Mesendoderm (in vitro differentiated cells): ENCODE results near the gene MRPS25.

Experiments
- DNase-seq: peaks from one replicate; pipeline ENCODE4 v3.0.0; 2013
- H2AK5ac ChIP-seq: 2 replicates; pipeline ENCODE4 v1.6.1; 2013; ENCODE audit warnings: low read length, inconsistent platforms
- H2BK120ac ChIP-seq: 2 replicates; pipeline ENCODE4 v1.6.1; 2013; ENCODE audit warnings: low read depth, mild to moderate bottlenecking, low read length, moderate library complexity, mixed read lengths
- H2BK15ac ChIP-seq: replicated peaks from 2 replicates; pipeline ENCODE4 v1.6.1; 2013; ENCODE audit warnings: low read depth, mild to moderate bottlenecking, moderate library complexity
- H2BK5ac ChIP-seq: 2 replicates; pipeline ENCODE4 v1.6.1; 2013; ENCODE audit warnings: low read length, inconsistent platforms
- H3K18ac ChIP-seq: 2 replicates; pipeline ENCODE4 v1.6.1; 2013; ENCODE audit warnings: mild to moderate bottlenecking, low read length, mixed read lengths
- H3K23ac ChIP-seq: one replicate; pipeline ENCODE4 v1.6.1; 2013; ENCODE audit warnings: low read length
- H3K27ac ChIP-seq: 2 replicates; pipeline ENCODE4 v1.5.1; 2013; ENCODE audit warnings: low read depth, mild to moderate bottlenecking, inconsistent platforms, low read length, moderate library complexity
- H3K27me3 ChIP-seq: 2 replicates; pipeline ENCODE4 v1.6.1; 2013; ENCODE audit warnings: low read length, control low read depth, mild to moderate bottlenecking, inconsistent platforms; ENCODE audit not compliant: insufficient read depth, poor library complexity
- H3K36me3 ChIP-seq: 2 replicates; pipeline ENCODE4 v1.6.1; 2013; ENCODE audit warnings: low read length, inconsistent platforms; ENCODE audit not compliant: control insufficient read depth, insufficient read depth
- H3K4ac ChIP-seq: one replicate; pipeline ENCODE4 v1.6.1; 2013; ENCODE audit warnings: low read depth, mild to moderate bottlenecking, low read length, moderate library complexity
- H3K4me1 ChIP-seq: 2 replicates; pipeline ENCODE4 v1.6.1; 2013; ENCODE audit warnings: low read depth, low read length, inconsistent platforms; ENCODE audit not compliant: control insufficient read depth
- H3K4me2 ChIP-seq: 2 replicates; pipeline ENCODE4 v1.6.1; 2013; ENCODE audit warnings: low read length
- H3K4me3 ChIP-seq: 2 replicates; pipeline ENCODE4 v1.5.1; 2013; ENCODE audit warnings: mild to moderate bottlenecking, low read length
- H3K56ac ChIP-seq: one replicate; pipeline ENCODE4 v1.6.1; 2013; ENCODE audit warnings: low read length
- H3K79me1 ChIP-seq: 2 replicates; pipeline ENCODE4 v1.6.1; 2013; ENCODE audit warnings: low read length, inconsistent platforms
- H3K79me2 ChIP-seq: 2 replicates; pipeline ENCODE4 v1.6.1; 2013; ENCODE audit warnings: mild to moderate bottlenecking, low read length; ENCODE audit not compliant: control insufficient read depth, insufficient read depth
- H3K9ac ChIP-seq: 2 replicates; pipeline ENCODE4 v1.6.1; 2013; ENCODE audit warnings: low read length, inconsistent platforms
- H4K5ac ChIP-seq: one replicate; pipeline ENCODE4 v1.6.1; 2013; ENCODE audit warnings: low read length
- H4K8ac ChIP-seq: one replicate; pipeline ENCODE4 v1.6.1; 2013; ENCODE audit warnings: low read depth, mild to moderate bottlenecking, control low read depth, low read length, moderate library complexity
- WGBS: extraction: QIAGEN DNeasy Blood & Tissue Kit; methylation state at CpG from one replicate; pipeline ENCODE4 v1.1.7; 2013; ENCODE audit warnings: low lambda C conversion rate, missing lambda C conversion rate; ENCODE audit not compliant: insufficient coverage; ENCODE audit errors: extremely low coverage; 5-methylcytosine and 5-hydroxymethylcytosine counted together

MRPS25 gene

DNA sequence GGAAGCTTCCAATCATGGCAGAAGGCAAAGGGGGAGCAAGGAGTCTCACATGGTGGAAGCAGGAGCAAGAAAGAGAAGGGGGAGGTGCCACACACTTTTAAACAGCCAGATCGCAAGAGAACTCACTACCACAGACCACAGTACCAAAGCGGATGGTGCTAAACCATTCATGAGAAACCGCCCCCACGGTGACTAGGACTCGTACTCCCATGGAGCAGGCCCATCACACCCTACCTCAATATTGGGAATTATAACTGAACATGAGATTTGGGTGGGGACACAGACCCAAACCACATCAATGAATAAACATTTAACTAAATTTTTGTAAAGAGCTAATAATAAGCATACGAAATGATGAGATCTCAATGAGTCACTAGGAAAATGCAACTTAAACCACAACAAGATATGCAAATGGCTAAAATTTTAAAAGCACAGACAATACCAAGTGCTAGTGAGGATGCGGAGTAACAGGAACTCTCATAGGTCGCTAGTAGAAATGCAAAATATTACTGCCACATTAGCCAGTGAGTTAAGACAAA lies 10.0 kb downstream of the MRPS25 start:
- no peak overlapping the region for H3K27ac ChIP-seq
- H2BK5ac ChIP-seq = no peak overlapping the region
- no peak overlapping the region for H3K18ac ChIP-seq
- H4K8ac ChIP-seq = no peak overlapping the region
- peaks cover 17% of the 10 kb centered on the region for H3K79me2 ChIP-seq
- H2BK120ac ChIP-seq = no peak overlapping the region
- H4K5ac ChIP-seq = no peak overlapping the region
- H2AK5ac ChIP-seq = no peak overlapping the region
- no peak overlapping the region for H2BK15ac ChIP-seq
- H3K4me1 ChIP-seq = no peaks in the 10 kb centered on the region
- DNase-seq = no peak
- no peak overlapping the region for H3K56ac ChIP-seq
- H3K4me2 ChIP-seq = no peak overlapping the region
- no peak overlapping the region for H3K9ac ChIP-seq
- no peak overlapping the region for H3K4ac ChIP-seq
- H3K27me3 ChIP-seq = no peaks in the 10 kb centered on the region
- peaks cover 9% of the 10 kb centered on the region for H3K36me3 ChIP-seq
- H3K23ac ChIP-seq = no peak overlapping the region
- no peak overlapping the region for H3K4me3 ChIP-seq
- H3K79me1 ChIP-seq = peaks cover 19% of the 10 kb centered on the region
- no CpG with 5 or more reads among the region's 8 CpGs for WGBS

DNA sequence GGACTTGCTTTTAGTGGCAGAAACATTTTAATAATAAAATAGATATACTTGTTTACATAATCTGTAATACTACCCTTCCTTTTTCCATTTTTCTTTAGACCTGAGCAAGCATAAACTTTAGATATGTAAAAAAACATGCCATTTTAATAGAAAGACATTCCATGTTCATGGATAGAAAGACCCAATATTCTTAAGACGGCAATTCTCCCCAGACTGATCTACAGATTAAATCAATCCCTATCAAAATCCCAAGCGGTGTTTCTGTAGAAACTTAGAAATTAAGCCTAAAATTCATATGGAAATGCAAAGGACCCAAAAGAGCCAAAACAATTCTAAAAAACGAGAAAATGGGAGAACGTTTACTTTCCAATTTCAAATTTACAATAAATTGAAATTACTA lies 11.6 kb downstream of the MRPS25 start:
- H3K4me2 ChIP-seq = no peak overlapping the region
- H3K4me1 ChIP-seq = no peaks in the 10 kb centered on the region
- H4K8ac ChIP-seq = no peak overlapping the region
- H3K18ac ChIP-seq = no peak overlapping the region
- no peak overlapping the region for H2AK5ac ChIP-seq
- no peak overlapping the region for H3K56ac ChIP-seq
- H3K4me3 ChIP-seq = no peak overlapping the region
- peaks cover 12% of the 10 kb centered on the region for H3K36me3 ChIP-seq
- H2BK120ac ChIP-seq = no peak overlapping the region
- no peak for DNase-seq
- H2BK15ac ChIP-seq = no peak overlapping the region
- no peak overlapping the region for H3K9ac ChIP-seq
- H3K27me3 ChIP-seq = no peaks in the 10 kb centered on the region
- H3K4ac ChIP-seq = no peak overlapping the region
- no peak overlapping the region for H3K23ac ChIP-seq
- no CpG with 5 or more reads among the region's 4 CpGs for WGBS
- peaks cover 15% of the 10 kb centered on the region for H3K79me1 ChIP-seq
- peaks cover 17% of the 10 kb centered on the region for H3K79me2 ChIP-seq
- H3K27ac ChIP-seq = no peak overlapping the region
- H2BK5ac ChIP-seq = no peak overlapping the region
- no peak overlapping the region for H4K5ac ChIP-seq

DNA sequence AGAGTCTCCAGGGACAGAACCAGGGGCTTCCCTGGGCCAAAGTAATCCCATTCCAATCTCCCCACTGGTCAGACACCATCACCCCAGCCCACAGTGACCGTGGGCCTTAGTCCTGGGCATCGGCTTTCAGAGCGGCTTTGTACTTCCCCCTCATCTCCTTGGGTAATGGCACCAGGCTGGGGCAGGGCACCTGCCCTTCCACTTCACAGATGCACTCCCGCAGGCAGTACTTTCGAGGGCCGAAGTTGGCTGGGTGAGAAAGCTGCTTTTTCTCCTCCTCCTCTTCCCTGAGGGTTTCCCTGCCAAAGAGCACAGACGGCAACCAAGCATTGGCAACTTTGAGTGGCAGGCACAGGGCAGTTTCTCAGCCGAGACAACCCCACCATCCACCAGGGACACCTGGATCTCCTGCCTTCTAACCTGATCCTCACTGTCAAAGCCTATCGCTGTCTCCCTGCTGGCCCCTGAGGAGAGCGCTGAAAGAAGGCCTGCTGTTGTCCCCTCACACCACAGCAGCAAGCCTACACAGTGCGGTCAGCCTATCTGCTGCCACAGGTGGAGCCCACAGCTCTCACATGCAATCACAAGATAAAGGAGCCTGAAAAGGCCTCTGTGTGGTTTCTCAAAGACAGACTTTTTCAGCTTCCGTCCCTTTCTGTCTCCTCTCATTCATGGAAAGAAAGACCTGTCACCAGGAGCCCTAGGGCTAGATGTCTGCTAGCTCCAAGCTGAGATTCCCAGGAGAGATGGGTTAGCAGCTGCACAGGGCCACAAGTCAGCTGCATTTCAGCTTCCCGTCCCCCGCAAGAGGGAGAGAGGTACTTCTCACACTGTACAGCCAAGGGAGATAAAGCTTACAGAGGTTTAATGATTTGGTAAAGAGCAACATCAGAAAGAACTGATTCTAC lies 12.5 kb downstream of the MRPS25 start:
- H3K4me2 ChIP-seq = no peak overlapping the region
- H4K5ac ChIP-seq = no peak overlapping the region
- peaks cover 16% of the 10 kb centered on the region for H3K79me2 ChIP-seq
- H3K27ac ChIP-seq = no peak overlapping the region
- no peak overlapping the region for H3K18ac ChIP-seq
- no peak overlapping the region for H3K4ac ChIP-seq
- H3K27me3 ChIP-seq = no peaks in the 10 kb centered on the region
- H4K8ac ChIP-seq = no peak overlapping the region
- WGBS = no CpG with 5 or more reads among the region's 14 CpGs
- H2AK5ac ChIP-seq = no peak overlapping the region
- H3K4me3 ChIP-seq = no peak overlapping the region
- H3K56ac ChIP-seq = no peak overlapping the region
- H3K9ac ChIP-seq = no peak overlapping the region
- H2BK15ac ChIP-seq = no peak overlapping the region
- H2BK120ac ChIP-seq = no peak overlapping the region
- H3K23ac ChIP-seq = no peak overlapping the region
- DNase-seq = no peak
- H3K79me1 ChIP-seq = peaks cover 14% of the 10 kb centered on the region
- peaks cover 12% of the 10 kb centered on the region for H3K36me3 ChIP-seq
- H2BK5ac ChIP-seq = no peak overlapping the region
- H3K4me1 ChIP-seq = no peaks in the 10 kb centered on the region

DNA sequence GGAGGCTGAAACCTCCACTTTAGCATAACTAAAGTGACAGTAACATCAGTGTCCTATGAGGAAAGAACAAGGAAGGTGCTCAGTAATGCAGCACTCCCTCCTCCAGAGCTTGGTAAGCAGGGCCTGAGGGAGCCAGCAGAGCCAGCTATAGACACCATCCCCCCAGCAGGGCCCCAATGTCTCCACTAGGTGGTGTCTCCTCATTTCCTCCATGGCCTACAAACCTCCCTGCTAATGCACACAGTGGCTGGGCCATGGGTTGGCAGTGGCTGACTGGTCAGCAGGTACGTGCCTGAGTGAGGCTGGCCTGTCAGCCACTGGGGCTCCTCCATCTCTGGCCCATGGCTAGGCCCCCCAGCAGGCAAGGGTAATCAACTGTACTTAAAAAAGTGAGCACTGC lies 13.6 kb downstream of the MRPS25 start:
- H4K5ac ChIP-seq = no peak overlapping the region
- H3K4me1 ChIP-seq = no peaks in the 10 kb centered on the region
- no peak overlapping the region for H4K8ac ChIP-seq
- H3K23ac ChIP-seq = no peak overlapping the region
- no peak overlapping the region for H3K4me3 ChIP-seq
- H2BK120ac ChIP-seq = no peak overlapping the region
- no peak overlapping the region for H2AK5ac ChIP-seq
- no peak overlapping the region for H3K4ac ChIP-seq
- peak; percentile 88 for DNase-seq
- no peak overlapping the region for H3K18ac ChIP-seq
- no peak overlapping the region for H2BK5ac ChIP-seq
- H3K27me3 ChIP-seq = no peaks in the 10 kb centered on the region
- no peak overlapping the region for H3K27ac ChIP-seq
- no peak overlapping the region for H3K56ac ChIP-seq
- H3K4me2 ChIP-seq = no peak overlapping the region
- peaks cover 9% of the 10 kb centered on the region for H3K79me1 ChIP-seq
- H3K9ac ChIP-seq = no peak overlapping the region
- no CpG with 5 or more reads among the region's 1 CpG for WGBS
- peaks cover 8% of the 10 kb centered on the region for H3K79me2 ChIP-seq
- no peak overlapping the region for H2BK15ac ChIP-seq
- peaks cover 10% of the 10 kb centered on the region for H3K36me3 ChIP-seq

DNA sequence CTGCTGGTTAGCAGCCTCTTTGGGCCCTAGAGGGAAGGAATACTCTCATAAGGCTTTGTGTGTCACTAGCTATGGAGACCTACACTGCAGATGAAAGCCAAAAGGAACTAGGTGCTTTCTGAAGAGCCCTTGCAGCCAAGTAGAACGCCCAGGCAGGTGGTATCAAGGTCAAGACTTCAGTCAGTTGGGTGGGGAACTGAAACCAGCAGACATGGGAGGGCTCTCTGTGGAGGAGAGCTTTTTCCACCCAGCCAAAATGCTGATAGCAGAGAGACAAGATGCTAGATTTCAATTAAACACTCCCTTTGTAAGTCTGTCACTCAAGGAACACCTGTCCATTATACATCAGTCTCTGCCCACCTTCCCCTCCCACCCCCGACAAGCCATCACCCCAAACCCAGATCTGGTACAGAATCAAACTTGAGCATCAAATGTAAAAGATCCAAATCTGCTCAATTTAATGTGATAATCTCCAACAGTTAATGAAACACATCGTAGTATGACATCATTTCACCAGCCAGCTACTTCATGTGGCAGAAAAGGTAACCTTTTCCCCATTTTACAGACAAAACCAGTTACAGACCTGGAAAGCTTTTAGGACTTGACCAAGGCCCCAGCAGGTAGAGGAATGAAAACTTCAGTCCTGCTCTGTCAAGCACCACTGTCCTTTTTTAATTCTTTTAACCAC lies 14.6 kb downstream of the MRPS25 start:
- Histone ChIP-seq H3K18ac (no peak overlapping the region), H3K4me1 (no peaks in the 10 kb centered on the region), H2BK120ac (no peak overlapping the region), H2BK15ac (no peak overlapping the region), H3K79me2 (peaks cover 5% of the 10 kb centered on the region), H3K4me2 (no peak overlapping the region), H4K8ac (no peak overlapping the region), H3K9ac (no peak overlapping the region), H3K79me1 (peaks cover 6% of the 10 kb centered on the region), H3K23ac (no peak overlapping the region), H2AK5ac (no peak overlapping the region), H3K56ac (no peak overlapping the region), H4K5ac (no peak overlapping the region), H3K4ac (no peak overlapping the region), H3K36me3 (peaks cover 11% of the 10 kb centered on the region), H3K4me3 (no peak overlapping the region), H3K27ac (no peak overlapping the region), H2BK5ac (no peak overlapping the region), H3K27me3 (no peaks in the 10 kb centered on the region)
- DNase-seq = no peak
- WGBS = no CpG with 5 or more reads among the region's 3 CpGs
